CD4-positive, alpha-beta memory T cell (primary cell): Measurements from ENCODE around the gene PCBP3. TPM values are rescaled to one million over a fixed set of nuclear protein-coding genes. Genes with fewer than 3 reads are reported as not detected.
"Not testable (repeated sequence)": the region's sequence is repeated elsewhere in the genome, so short reads cannot be mapped to it uniquely, and the experiment has no call there.

Experiments used
- CTCF ChIA-PET: fragments of 350-600 bp; sonication (Branson Sonifier 250); formaldehyde crosslinking; loops from one replicate; lab custom pipeline; 2021; ENCODE audit warnings: inconsistent platforms; ENCODE audit not compliant: partially characterized antibody; lab: Charles Lee
- POLR2A ChIA-PET: fragments of 350-600 bp; sonication (Branson Sonifier 250); formaldehyde crosslinking; loops from one replicate; lab custom pipeline; 2021; ENCODE audit not compliant: partially characterized antibody; lab: Charles Lee
- DNase-seq, 5 donors: peaks; one replicate each; pipeline versions ENCODE4 v3.0.0 to v3.0.0-alpha.2; 2020 to 2022; ENCODE audit warnings: mixed read lengths in 1 of 5
- H3K27ac ChIP-seq: one replicate; pipeline ENCODE4 v1.7.0; 2013; ENCODE audit warnings: low read depth, low read length
- H3K27me3 ChIP-seq: 2 replicates; pipeline ENCODE4 v1.7.0; 2013; ENCODE audit warnings: mild to moderate bottlenecking, low read length, moderate library complexity; ENCODE audit not compliant: insufficient read depth
- H3K36me3 ChIP-seq: 2 replicates; pipeline ENCODE4 v1.7.0; 2013; ENCODE audit warnings: mild to moderate bottlenecking, low read length, moderate library complexity; ENCODE audit not compliant: insufficient read depth
- H3K4me1 ChIP-seq: 2 replicates; pipeline ENCODE4 v1.7.0; 2013; ENCODE audit warnings: mild to moderate bottlenecking, low read length, moderate library complexity; ENCODE audit not compliant: insufficient read depth
- H3K4me3 ChIP-seq, 2 donors: one replicate each; pipeline ENCODE4 v1.7.0; 2013; ENCODE audit warnings: low read length in 2 of 2, mild to moderate bottlenecking in 1 of 2
- H3K9me3 ChIP-seq, 2 donors: one replicate each; pipeline ENCODE4 v1.7.0; 2013; ENCODE audit warnings: low read length in 2 of 2, control low read depth in 1 of 2; ENCODE audit not compliant: control insufficient read depth in 1 of 2
- H3K27ac Mint-ChIP-seq, 7 donors: one replicate each; pipeline ENCODE4 v1.8.0; 2020 to 2021; ENCODE audit warnings: mixed read lengths in 7 of 7, mild to moderate bottlenecking in 6 of 7, inconsistent platforms in 3 of 7, moderate library complexity in 3 of 7
- H3K27me3 Mint-ChIP-seq, 2 donors: one replicate each; pipeline ENCODE4 v1.8.0; 2020 to 2021; ENCODE audit warnings: mixed read lengths in 2 of 2
- H3K36me3 Mint-ChIP-seq, 2 donors: one replicate each; pipeline ENCODE4 v1.8.0; 2020 to 2021; ENCODE audit warnings: mixed read lengths in 2 of 2, inconsistent platforms in 1 of 2, mild to moderate bottlenecking in 1 of 2
- H3K4me1 Mint-ChIP-seq, 4 donors: one replicate each; pipeline ENCODE4 v1.8.0; 2020 to 2021; ENCODE audit warnings: mixed read lengths in 4 of 4, mild to moderate bottlenecking in 1 of 4
- H3K4me3 Mint-ChIP-seq, 8 donors: one replicate each; pipeline ENCODE4 v1.8.0; 2020 to 2021; ENCODE audit warnings: mixed read lengths in 8 of 8, mild to moderate bottlenecking in 7 of 8, moderate library complexity in 6 of 8, inconsistent platforms in 3 of 8
- H3K9me3 Mint-ChIP-seq, 8 donors: one replicate each; pipeline ENCODE4 v1.8.0; 2020 to 2021; ENCODE audit warnings: mixed read lengths in 8 of 8, mild to moderate bottlenecking in 5 of 8, inconsistent platforms in 3 of 8, moderate library complexity in 1 of 8
- intact Hi-C: fragments of 100-400 bp; cut with micrococcal nuclease; formaldehyde crosslinking; loops from one replicate; pipeline ENCODE4 v1.15.1; 2023
- polyA plus RNA-seq, 2 donors: library from polyadenylated mRNA; unstranded; fragments of 300-500 nt; fragmentation: Illumina TruSeq; gene quantifications; one replicate each; pipeline ENCODE4 v1.2.3, GENCODE V29; 2021
- total RNA-seq, 2 experiments: library from RNA; stranded (reverse); gene quantifications; one replicate each; pipeline ENCODE4 v1.2.3, GENCODE V29; 2021

The PCBP3 gene
- total and polyA plus RNA-seq, 4 experiments from 2014 or later = 0.36 to 1.6 (median 1.0) TPM

DNA sequence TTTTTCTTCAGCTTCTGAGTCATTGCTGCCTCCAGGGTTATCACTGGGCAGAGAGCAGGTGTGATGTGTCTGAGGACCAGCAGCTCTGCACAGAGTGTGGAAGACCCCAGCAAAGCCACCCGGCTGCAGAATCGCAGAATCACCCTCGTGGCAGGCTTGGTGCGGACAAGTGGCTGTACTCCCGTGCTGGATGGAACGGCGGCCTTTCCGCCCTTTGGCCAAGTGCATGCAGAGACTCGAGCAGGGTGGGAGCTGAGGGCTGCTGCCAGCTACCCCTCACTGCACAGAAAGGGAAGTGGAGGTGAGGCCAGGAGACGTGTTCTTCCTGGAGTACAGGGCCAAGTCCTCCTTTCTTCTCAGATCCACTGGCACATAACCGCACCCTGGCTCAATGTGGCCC lies 162.5 kb downstream of the PCBP3 start:
- Mint-ChIP-seq H3K36me3 (no peaks in the 10 kb centered on the region), H3K27me3 (peaks cover 2 to 3% of the 10 kb centered on the region in 2 donors), H3K27ac (no peak overlapping the region), H3K9me3 (no peaks in the 10 kb centered on the region), H3K4me3 (no peak overlapping the region), H3K4me1 (no peaks in the 10 kb centered on the region)
- Histone ChIP-seq H3K4me3 (no peak overlapping the region), H3K9me3 (no peaks in the 10 kb centered on the region), H3K27me3 (no peaks in the 10 kb centered on the region), H3K4me1 (no peaks in the 10 kb centered on the region), H3K36me3 (no peaks in the 10 kb centered on the region), H3K27ac (no peak overlapping the region)
- no peak for DNase-seq
- ChIA-PET CTCF (no interaction called here), POLR2A (no interaction called here)
- intact Hi-C loops = no loop called here

DNA sequence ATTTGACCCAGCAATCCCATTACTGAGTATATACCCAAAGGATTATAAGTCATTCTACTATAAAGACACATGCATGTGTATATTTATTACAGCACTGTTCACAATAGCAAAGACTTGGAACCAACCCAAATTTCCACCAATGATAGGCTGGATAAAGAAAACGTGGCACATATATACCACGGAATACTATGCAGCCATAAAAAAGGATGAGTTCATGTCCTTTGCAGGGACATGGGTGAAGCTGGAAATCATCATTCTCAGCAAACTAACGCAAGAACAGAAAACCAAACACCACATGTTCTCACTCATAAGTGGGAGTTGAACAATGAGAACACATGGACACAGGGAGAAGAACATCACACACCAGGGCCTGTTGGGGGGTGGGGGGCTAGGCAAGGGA lies 165.1 kb downstream of the PCBP3 start:
- H3K9me3 Mint-ChIP-seq, H3K4me1 ChIP-seq, H3K27me3 ChIP-seq, H3K4me3 Mint-ChIP-seq, H3K4me1 Mint-ChIP-seq, DNase-seq, H3K27me3 Mint-ChIP-seq, H3K36me3 Mint-ChIP-seq, CTCF ChIA-PET, intact Hi-C loops, H3K27ac ChIP-seq, H3K27ac Mint-ChIP-seq, H3K36me3 ChIP-seq, POLR2A ChIA-PET, H3K9me3 ChIP-seq, H3K4me3 ChIP-seq: not testable (repeated sequence)

DNA sequence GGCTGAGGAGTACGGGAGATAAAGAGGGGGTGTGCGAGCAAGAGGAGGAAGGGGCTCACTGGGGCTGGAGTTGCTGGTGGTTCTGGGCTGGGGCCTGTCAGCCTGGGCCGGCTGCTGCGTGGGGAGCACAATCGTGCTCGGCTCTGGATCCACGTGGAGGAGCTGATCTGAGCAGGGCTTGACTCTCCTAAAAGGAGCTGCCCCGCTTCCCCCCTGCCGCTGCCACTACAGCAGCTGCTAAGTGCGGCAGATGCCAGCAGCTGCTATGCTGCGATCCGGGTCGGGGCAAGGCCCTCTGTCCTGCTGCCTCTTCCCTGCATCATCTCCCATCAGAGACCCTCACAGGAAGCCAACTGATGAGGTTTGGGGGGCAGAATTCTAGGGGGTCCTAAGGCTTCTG lies 165.9 kb downstream of the PCBP3 start:
- Histone ChIP-seq H3K4me1 (no peaks in the 10 kb centered on the region), H3K4me3 (no peak overlapping the region), H3K27me3 (no peaks in the 10 kb centered on the region), H3K36me3 (no peaks in the 10 kb centered on the region), H3K9me3 (no peaks in the 10 kb centered on the region), H3K27ac (no peak overlapping the region)
- Mint-ChIP-seq H3K27ac (no peak overlapping the region), H3K4me3 (no peak overlapping the region), H3K4me1 (no peaks in the 10 kb centered on the region), H3K9me3 (no peaks in the 10 kb centered on the region), H3K27me3 (peaks cover 0 to 6% of the 10 kb centered on the region in 2 donors), H3K36me3 (no peaks in the 10 kb centered on the region)
- ChIA-PET POLR2A (no interaction called here), CTCF (no interaction called here)
- DNase-seq = no peak
- intact Hi-C loops = no loop called here

DNA sequence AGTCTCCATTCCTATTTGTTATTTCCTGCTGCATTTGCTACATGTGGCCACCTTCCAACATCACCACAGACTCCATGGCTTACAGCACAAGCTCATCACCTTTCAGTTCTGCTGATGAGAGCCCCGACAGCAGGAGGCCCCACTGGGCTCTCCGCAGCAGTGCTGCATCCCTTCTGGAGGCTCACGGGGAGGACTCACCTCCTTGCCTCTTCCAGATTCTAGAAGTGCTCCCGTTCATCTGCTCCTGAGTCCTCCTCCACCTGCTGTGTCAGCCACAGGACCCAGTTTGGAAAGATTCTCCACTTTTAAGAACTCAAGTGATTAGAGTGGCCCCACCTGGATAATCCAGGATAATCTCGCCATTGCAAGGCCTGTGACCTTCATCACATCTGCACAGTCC lies 167.6 kb downstream of the PCBP3 start:
- H3K27me3 ChIP-seq = no peaks in the 10 kb centered on the region
- no peak for DNase-seq
- POLR2A ChIA-PET = no interaction called here
- no peaks in the 10 kb centered on the region for H3K4me1 ChIP-seq
- CTCF ChIA-PET = no interaction called here
- peaks cover 0 to 6% of the 10 kb centered on the region in 2 donors for H3K27me3 Mint-ChIP-seq
- H3K9me3 Mint-ChIP-seq = no peaks in the 10 kb centered on the region
- intact Hi-C loops = no loop called here
- H3K36me3 ChIP-seq = no peaks in the 10 kb centered on the region
- no peak overlapping the region for H3K4me3 ChIP-seq
- H3K27ac Mint-ChIP-seq = no peak overlapping the region
- no peaks in the 10 kb centered on the region for H3K4me1 Mint-ChIP-seq
- no peak overlapping the region for H3K4me3 Mint-ChIP-seq
- no peaks in the 10 kb centered on the region for H3K9me3 ChIP-seq
- H3K27ac ChIP-seq = no peak overlapping the region
- H3K36me3 Mint-ChIP-seq = no peaks in the 10 kb centered on the region

DNA sequence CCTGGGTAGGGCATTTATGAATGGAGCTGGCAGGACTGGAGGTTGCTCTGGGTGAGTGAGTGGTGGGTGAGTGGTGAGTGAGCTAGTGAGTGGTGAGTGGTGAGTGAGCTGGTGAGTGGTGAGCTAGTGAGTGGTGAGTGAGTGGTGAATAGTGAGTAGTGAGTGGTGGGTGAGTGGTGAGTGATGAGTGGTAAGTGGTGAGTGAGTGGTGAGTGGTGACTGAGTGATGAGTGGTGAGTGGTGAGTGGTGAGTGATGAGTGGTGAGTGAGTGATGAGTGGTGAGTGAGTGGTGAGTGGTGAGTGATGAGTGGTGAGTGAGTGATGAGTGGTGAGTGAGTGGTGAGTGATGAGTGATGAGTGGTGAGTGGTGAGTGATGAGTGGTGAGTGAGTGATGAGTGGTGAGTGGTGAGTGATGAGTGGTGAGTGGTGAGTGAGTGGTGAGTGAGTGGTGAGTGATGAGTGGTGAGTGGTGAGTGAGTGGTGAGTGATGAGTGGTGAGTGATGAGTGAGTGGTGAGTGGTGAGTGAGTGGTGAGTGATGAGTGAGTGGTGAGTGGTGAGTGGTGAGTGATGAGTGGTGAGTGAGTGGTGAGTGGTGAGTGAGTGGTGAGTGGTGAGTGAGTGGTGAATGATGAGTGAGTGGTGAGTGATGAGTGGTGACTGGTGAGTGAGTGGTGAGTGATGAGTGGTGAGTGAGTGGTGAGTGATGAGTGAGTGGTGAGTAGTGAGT lies 170.8 kb downstream of the PCBP3 start:
- H3K36me3 ChIP-seq, H3K4me3 ChIP-seq, H3K27ac ChIP-seq, H3K27me3 Mint-ChIP-seq, POLR2A ChIA-PET, CTCF ChIA-PET, H3K27me3 ChIP-seq, H3K36me3 Mint-ChIP-seq, intact Hi-C loops, DNase-seq, H3K4me3 Mint-ChIP-seq, H3K4me1 ChIP-seq, H3K9me3 ChIP-seq, H3K9me3 Mint-ChIP-seq, H3K27ac Mint-ChIP-seq: not testable (repeated sequence)
- peaks cover 5 to 11% (median 9%) of the 10 kb centered on the region in 4 donors for H3K4me1 Mint-ChIP-seq

DNA sequence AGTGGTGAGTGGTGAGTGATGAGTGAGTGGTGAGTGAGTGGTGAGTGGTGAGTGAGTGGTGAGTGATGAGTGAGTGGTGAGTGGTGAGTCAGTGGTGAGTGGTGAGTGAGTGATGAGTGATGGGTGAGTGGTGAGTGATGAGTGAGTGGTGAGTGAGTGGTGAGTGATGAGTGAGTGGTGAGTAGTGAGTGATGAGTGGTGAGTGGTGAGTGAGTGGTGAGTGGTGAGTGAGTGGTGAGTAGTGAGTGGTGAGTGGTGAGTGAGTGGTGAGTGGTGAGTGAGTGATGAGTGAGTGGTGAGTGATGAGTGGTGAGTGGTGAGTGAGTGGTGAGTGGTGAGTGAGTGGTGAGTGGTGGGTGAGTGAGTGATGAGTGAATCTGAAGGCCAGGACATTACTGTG lies 172.3 kb downstream of the PCBP3 start:
- H3K36me3 ChIP-seq, H3K27ac ChIP-seq, DNase-seq, H3K9me3 Mint-ChIP-seq, CTCF ChIA-PET, H3K4me3 Mint-ChIP-seq, intact Hi-C loops, H3K27me3 ChIP-seq, H3K9me3 ChIP-seq, H3K36me3 Mint-ChIP-seq, POLR2A ChIA-PET, H3K4me1 ChIP-seq, H3K4me3 ChIP-seq, H3K27ac Mint-ChIP-seq: not testable (repeated sequence)
- peaks cover 5 to 17% (median 11%) of the 10 kb centered on the region in 4 donors for H3K4me1 Mint-ChIP-seq
- H3K27me3 Mint-ChIP-seq = peaks cover 0 to 10% of the 10 kb centered on the region in 2 donors

DNA sequence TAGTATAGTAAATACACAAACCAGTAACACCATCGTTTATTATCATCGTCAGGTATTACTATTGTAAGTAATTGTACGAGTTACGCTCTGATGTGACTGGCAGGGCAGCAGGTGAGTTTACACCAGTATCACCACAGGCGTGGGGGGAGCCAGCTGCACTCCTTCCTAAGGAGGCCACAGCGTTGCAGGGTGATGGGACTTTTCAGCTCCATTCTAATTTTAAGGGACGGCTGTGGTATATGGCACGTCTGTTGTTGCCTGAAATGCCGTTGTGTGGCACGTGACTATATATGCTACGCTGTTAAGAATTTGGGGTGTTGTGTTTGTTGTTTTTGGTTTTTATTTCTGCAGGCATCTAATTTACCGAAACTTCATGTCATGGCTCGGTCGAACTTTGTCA lies 173.3 kb downstream of the PCBP3 start:
- intact Hi-C loops = no loop called here
- H3K9me3 ChIP-seq = no peaks in the 10 kb centered on the region
- H3K36me3 ChIP-seq = no peaks in the 10 kb centered on the region
- no peak for DNase-seq
- H3K4me3 ChIP-seq = no peak overlapping the region
- Mint-ChIP-seq H3K27me3 (peaks cover under 1 to 15% of the 10 kb centered on the region in 2 donors), H3K27ac (peak overlapping the region in 1 of 7 donors; percentile 47), H3K36me3 (no peaks in the 10 kb centered on the region), H3K4me1 (peaks cover 5 to 17% (median 11%) of the 10 kb centered on the region in 4 donors), H3K9me3 (no peaks in the 10 kb centered on the region), H3K4me3 (no peak overlapping the region)
- H3K27ac ChIP-seq = no peak overlapping the region
- H3K27me3 ChIP-seq = no peaks in the 10 kb centered on the region
- H3K4me1 ChIP-seq = peaks cover 7% of the 10 kb centered on the region
- POLR2A ChIA-PET = no interaction called here
- CTCF ChIA-PET = no interaction called here
